HepG2 (cell line): ENCODE measurements around the gene NDOR1. TPM values are rescaled to one million over a fixed set of nuclear protein-coding genes. Genes with fewer than 3 reads are reported as not detected.

Experiments used
- CEBPG ChIP-seq: IDR thresholded peaks from 2 replicates; pipeline ENCODE4 v1.6.1; 2016
- CTCF ChIP-seq: sonication (generic); formaldehyde crosslinking; IDR thresholded peaks from 2 replicates; pipeline ENCODE4 v1.5.0; 2020; ENCODE audit warnings: mild to moderate bottlenecking, missing genetic modification reagents, moderate library complexity
- MXD3 ChIP-seq: IDR thresholded peaks from 2 replicates; pipeline ENCODE4 v1.6.1; 2016; ENCODE audit warnings: mild to moderate bottlenecking, missing biosample characterization, missing genetic modification reagents
- NFKB2 ChIP-seq: sonication (generic); formaldehyde crosslinking; IDR thresholded peaks from 2 replicates; pipeline ENCODE4 v1.4.0; 2020; ENCODE audit warnings: missing genetic modification reagents, borderline replicate concordance
- NFRKB ChIP-seq: fragments of 450-650 bp; IDR thresholded peaks from 2 replicates; pipeline ENCODE4 v1.6.1; 2017
- PAX8 ChIP-seq: sonication (generic); formaldehyde crosslinking; IDR thresholded peaks from 2 replicates; pipeline ENCODE4 v1.8.0; 2022; ENCODE audit warnings: mild to moderate bottlenecking, missing genetic modification reagents, borderline replicate concordance
- STAT5B ChIP-seq: sonication (generic); formaldehyde crosslinking; IDR thresholded peaks from 2 replicates; pipeline ENCODE4 v1.4.0; 2020; ENCODE audit warnings: missing genetic modification reagents
- TFE3 ChIP-seq: IDR thresholded peaks from 2 replicates; pipeline ENCODE4 v1.6.1; 2016
- WIZ ChIP-seq: sonication (generic); formaldehyde crosslinking; IDR thresholded peaks from 2 replicates; pipeline ENCODE4 v1.5.1; 2020; ENCODE audit warnings: mild to moderate bottlenecking, missing genetic modification reagents
- ZNF121 ChIP-seq: sonication (generic); formaldehyde crosslinking; IDR thresholded peaks from 2 replicates; pipeline ENCODE4 v1.5.0; 2020; ENCODE audit warnings: mild to moderate bottlenecking, missing genetic modification reagents
- ZNF549 ChIP-seq: sonication (generic); formaldehyde crosslinking; IDR thresholded peaks from 2 replicates; pipeline ENCODE4 v1.5.0; 2020; ENCODE audit warnings: missing genetic modification reagents
- ZNF770 ChIP-seq: sonication (generic); formaldehyde crosslinking; IDR thresholded peaks from 2 replicates; pipeline ENCODE4 v1.5.0; 2020; ENCODE audit warnings: mild to moderate bottlenecking, missing genetic modification reagents
- ZNF772 ChIP-seq: sonication (generic); formaldehyde crosslinking; IDR thresholded peaks from 2 replicates; pipeline ENCODE4 v1.5.0; 2020; ENCODE audit warnings: mild to moderate bottlenecking, missing genetic modification reagents
- polyA plus RNA-seq, 8 experiments: library from polyadenylated mRNA; depleted of rRNA in 3 of 8; stranded (reverse) in 7 of 8; unstranded in 1 of 8; fragments of >200 nt; fragmentation: Illumina TruSeq in 4 of 8; extraction: Trizol in 4 of 8; gene quantifications; 2 replicates each; pipeline versions ENCODE4 v1.2.1 to v1.2.3, GENCODE V29; 2011 to 2016; ENCODE audit warnings: low read depth in 4 of 8, missing spikeins in 1 of 8, mixed read lengths in 1 of 8; ENCODE audit not compliant: insufficient read depth in 1 of 8
- total RNA-seq, 5 experiments: library from RNA; depleted of rRNA; stranded (reverse); fragments of >200 nt; fragmentation: Illumina TruSeq; extraction: Trizol; gene quantifications; 2 replicates each; pipeline ENCODE4 v1.2.3, GENCODE V29; 2016; ENCODE audit warnings: low read depth in 1 of 5
- TF ChIP-seq, protein P1 (sequence below): sonication (generic); formaldehyde crosslinking; IDR thresholded peaks from 2 replicates; pipeline ENCODE4 v1.9.0; 2021; ENCODE audit warnings: mild to moderate bottlenecking, missing genetic modification reagents

NDOR1 gene
- total and polyA plus RNA-seq, 2 of the 13 experiments (the other 11 are each of a cell fraction or from before 2014, with no cell fraction given) = 3.6 to 8.7 TPM

DNA sequence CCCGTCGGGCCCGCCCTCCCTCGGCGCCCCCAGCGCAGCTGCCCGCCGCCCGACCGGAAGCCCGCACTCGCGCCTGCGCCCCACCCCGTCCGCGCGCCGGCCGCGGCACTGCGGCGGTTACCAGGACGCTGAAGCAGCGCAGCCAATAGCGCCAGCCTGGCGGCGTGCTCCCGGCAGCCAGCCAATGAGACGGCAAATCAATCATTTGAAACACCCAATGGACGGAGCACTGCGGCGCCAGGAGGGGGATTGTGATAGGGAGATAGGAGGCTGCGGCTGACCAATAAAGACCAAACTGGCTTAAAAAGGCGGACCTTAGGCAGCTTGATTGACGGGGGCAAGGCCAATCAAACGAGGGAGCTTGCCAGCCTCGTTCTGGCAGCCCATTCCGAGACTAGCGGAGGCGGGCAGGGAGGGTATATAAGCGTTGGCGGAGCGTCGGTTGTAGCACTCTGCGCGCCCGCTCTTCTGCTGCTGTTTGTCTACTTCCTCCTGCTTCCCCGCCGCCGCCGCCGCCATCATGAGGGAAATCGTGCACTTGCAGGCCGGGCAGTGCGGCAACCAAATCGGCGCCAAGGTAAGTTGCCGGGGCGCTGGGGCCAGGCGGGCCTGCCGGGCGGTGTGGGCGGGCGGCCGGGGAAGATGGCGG, 35.5 kb downstream of the NDOR1 start, which contains the start of gene TUBB4B (continued):
- TF ChIP-seq, protein P1, sequence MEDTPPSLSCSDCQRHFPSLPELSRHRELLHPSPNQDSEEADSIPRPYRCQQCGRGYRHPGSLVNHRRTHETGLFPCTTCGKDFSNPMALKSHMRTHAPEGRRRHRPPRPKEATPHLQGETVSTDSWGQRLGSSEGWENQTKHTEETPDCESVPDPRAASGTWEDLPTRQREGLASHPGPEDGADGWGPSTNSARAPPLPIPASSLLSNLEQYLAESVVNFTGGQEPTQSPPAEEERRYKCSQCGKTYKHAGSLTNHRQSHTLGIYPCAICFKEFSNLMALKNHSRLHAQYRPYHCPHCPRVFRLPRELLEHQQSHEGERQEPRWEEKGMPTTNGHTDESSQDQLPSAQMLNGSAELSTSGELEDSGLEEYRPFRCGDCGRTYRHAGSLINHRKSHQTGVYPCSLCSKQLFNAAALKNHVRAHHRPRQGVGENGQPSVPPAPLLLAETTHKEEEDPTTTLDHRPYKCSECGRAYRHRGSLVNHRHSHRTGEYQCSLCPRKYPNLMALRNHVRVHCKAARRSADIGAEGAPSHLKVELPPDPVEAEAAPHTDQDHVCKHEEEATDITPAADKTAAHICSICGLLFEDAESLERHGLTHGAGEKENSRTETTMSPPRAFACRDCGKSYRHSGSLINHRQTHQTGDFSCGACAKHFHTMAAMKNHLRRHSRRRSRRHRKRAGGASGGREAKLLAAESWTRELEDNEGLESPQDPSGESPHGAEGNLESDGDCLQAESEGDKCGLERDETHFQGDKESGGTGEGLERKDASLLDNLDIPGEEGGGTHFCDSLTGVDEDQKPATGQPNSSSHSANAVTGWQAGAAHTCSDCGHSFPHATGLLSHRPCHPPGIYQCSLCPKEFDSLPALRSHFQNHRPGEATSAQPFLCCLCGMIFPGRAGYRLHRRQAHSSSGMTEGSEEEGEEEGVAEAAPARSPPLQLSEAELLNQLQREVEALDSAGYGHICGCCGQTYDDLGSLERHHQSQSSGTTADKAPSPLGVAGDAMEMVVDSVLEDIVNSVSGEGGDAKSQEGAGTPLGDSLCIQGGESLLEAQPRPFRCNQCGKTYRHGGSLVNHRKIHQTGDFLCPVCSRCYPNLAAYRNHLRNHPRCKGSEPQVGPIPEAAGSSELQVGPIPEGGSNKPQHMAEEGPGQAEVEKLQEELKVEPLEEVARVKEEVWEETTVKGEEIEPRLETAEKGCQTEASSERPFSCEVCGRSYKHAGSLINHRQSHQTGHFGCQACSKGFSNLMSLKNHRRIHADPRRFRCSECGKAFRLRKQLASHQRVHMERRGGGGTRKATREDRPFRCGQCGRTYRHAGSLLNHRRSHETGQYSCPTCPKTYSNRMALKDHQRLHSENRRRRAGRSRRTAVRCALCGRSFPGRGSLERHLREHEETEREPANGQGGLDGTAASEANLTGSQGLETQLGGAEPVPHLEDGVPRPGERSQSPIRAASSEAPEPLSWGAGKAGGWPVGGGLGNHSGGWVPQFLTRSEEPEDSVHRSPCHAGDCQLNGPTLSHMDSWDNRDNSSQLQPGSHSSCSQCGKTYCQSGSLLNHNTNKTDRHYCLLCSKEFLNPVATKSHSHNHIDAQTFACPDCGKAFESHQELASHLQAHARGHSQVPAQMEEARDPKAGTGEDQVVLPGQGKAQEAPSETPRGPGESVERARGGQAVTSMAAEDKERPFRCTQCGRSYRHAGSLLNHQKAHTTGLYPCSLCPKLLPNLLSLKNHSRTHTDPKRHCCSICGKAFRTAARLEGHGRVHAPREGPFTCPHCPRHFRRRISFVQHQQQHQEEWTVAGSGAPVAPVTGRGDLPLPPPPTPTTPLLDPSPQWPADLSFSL = no peak
- TF ChIP-seq STAT5B (CRISPR knock-in tag) (0 out of 2 replicates have a peak, but pooled peaks have one; percentile 42), ZNF549 (no peak), CTCF (CRISPR knock-in tag) (no peak), MXD3 (0 out of 2 replicates have a peak, but pooled peaks have one; percentile 26), ZNF121 (CRISPR knock-in tag) (no peak), TFE3 (CRISPR knock-in tag) (peak; percentile 74), ZNF770 (CRISPR knock-in tag) (no peak), CEBPG (no peak), NFRKB (no peak), PAX8 (CRISPR knock-in tag) (no peak; the same call in 1 of the 2 replicates), NFKB2 (no peak; the same call in 1 of the 2 replicates), ZNF772 (CRISPR knock-in tag) (peak; percentile 68; the same call in 1 of the 2 replicates), WIZ (CRISPR knock-in tag) (no peak)
